GM23248 (cell line): ENCODE results near the gene RFPL4A.

Experiments used
- EZH2 ChIP-seq: fragments of 200-600 bp; sonication (generic); IDR thresholded peaks from 2 replicates; pipeline ENCODE4 v1.6.1; 2018; ENCODE audit warnings: antibody characterized with exemption, mild to moderate bottlenecking; ENCODE audit not compliant: insufficient read depth, poor library complexity, severe bottlenecking
- EZH2phosphoT487 ChIP-seq: fragments of 200-600 bp; sonication (generic); IDR thresholded peaks from 2 replicates; pipeline ENCODE4 v1.6.1; 2018; ENCODE audit warnings: antibody characterized with exemption, moderate library complexity, mild to moderate bottlenecking, low read depth; ENCODE audit not compliant: insufficient read depth

DNA sequence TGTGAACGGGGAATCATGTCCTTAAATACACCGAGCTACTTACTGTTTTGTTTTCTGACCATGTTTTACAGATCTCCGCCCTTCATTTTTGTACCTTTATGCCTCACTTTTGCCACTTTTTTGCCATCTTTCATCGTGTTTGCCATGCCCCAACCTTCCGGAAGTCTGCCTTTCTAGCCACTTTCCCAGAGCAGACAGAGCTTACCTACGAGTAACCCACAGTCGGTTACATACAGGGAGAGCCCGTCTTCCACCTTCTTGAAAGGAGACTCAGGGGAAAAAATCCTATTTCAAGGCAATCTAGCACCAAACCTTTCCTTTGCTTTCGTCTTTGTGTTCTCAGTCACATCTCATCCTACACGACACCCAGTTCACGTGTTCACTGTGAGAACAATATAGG lies 36.1 kb downstream of the RFPL4A start:
- TF ChIP-seq EZH2 = no peak
- no peak for TF ChIP-seq EZH2phosphoT487
